Panc1 (cell line): ENCODE measurements around the gene IGF2BP1. TPM values are rescaled to one million over a fixed set of nuclear protein-coding genes. Genes with fewer than 3 reads are reported as not detected.
A peak's percentile ranks its signal among the peaks of the same experiment; 100 is the strongest.

ENCODE experiments used
- ATAC-seq: fragments of 200-7000 bp; cut with Tn5 transposase; 2 replicates; pipeline ENCODE4 v1.9.1; 2020; ENCODE audit warnings: mild to moderate bottlenecking, moderate library complexity
- BruUV-seq: library from RNA; stranded (reverse); fragments of 400-500 nt; replicated peaks from 2 replicates; lab custom pipeline; 2021; lab: Mats Ljungman, UMichigan
- CTCF ChIA-PET: fragments of 300-600 bp; sonication (Branson Sonifier 250); formaldehyde crosslinking; loops from one replicate; lab custom pipeline; 2022; ENCODE audit warnings: antibody characterized with exemption; lab: Charles Lee
- POLR2A ChIA-PET: fragments of 300-600 bp; sonication (Branson Sonifier 250); formaldehyde crosslinking; loops from one replicate; lab custom pipeline; 2022; ENCODE audit warnings: antibody characterized with exemption; lab: Charles Lee
- DNase-seq: peaks from one replicate; pipeline ENCODE4 v3.0.0-alpha.2; 2010; ENCODE audit warnings: low read depth, low spot score
- H3K27ac ChIP-seq: 2 replicates; pipeline ENCODE4 v1.5.1; 2011; ENCODE audit warnings: mild to moderate bottlenecking, low read length, inconsistent platforms
- H3K27me3 ChIP-seq: fragments of 200-500 bp; sonication (Bioruptor generic); 2 replicates; pipeline ENCODE4 v1.6.0; 2014; ENCODE audit warnings: low read length, inconsistent platforms; ENCODE audit not compliant: control insufficient read depth, insufficient read depth
- H3K36me3 ChIP-seq: fragments of 200-500 bp; sonication (Bioruptor generic); 2 replicates; pipeline ENCODE4 v1.5.1; 2014; ENCODE audit warnings: inconsistent platforms, mild to moderate bottlenecking, low read length, moderate library complexity; ENCODE audit not compliant: control insufficient read depth, insufficient read depth
- H3K4me1 ChIP-seq: 2 replicates; pipeline ENCODE4 v1.5.1; 2011; ENCODE audit warnings: inconsistent platforms, mild to moderate bottlenecking, low read length, moderate library complexity; ENCODE audit not compliant: control insufficient read depth, insufficient read depth
- H3K4me3 ChIP-seq, 2 experiments: 2 replicates each; pipeline ENCODE4 v1.5.1; 2011 to 2012; ENCODE audit warnings: low read depth in 2 of 2, low read length in 2 of 2, mild to moderate bottlenecking in 2 of 2, inconsistent platforms in 1 of 2, moderate library complexity in 1 of 2
- H3K9me3 ChIP-seq: fragments of 200-500 bp; sonication (Bioruptor generic); 2 replicates; pipeline ENCODE4 v1.5.1; 2014; ENCODE audit warnings: low read depth, mild to moderate bottlenecking, inconsistent platforms, low read length, moderate library complexity; ENCODE audit not compliant: control insufficient read depth, insufficient read depth
- CTCF ChIP-seq: fragments of 450-650 bp; IDR thresholded peaks from 2 replicates; pipeline ENCODE4 v1.5.1; 2017; ENCODE audit warnings: mild to moderate bottlenecking
- POLR2AphosphoS5 ChIP-seq: IDR thresholded peaks from 2 replicates; pipeline ENCODE4 v1.6.1; 2012; ENCODE audit warnings: mild to moderate bottlenecking, low read depth, low read length, moderate library complexity
- SIN3A ChIP-seq: IDR thresholded peaks from 2 replicates; pipeline ENCODE4 v1.6.1; 2012; ENCODE audit warnings: low read depth, mild to moderate bottlenecking, low read length, moderate library complexity, borderline replicate concordance; ENCODE audit not compliant: insufficient read depth
- TCF7L2 ChIP-seq: IDR thresholded peaks from 2 replicates; pipeline ENCODE4 v1.6.1; 2011; ENCODE audit warnings: mild to moderate bottlenecking, low read depth, low read length, inconsistent platforms
- in situ Hi-C: cut with HindIII; loops from 2 replicates; pipeline ENCODE4 v1.10.0; 2016; ENCODE audit warnings: low sequenced_read_pairs, low pct_unique_long_range_greater_than_20kb
- intact Hi-C: fragments of 100-400 bp; cut with micrococcal nuclease; formaldehyde crosslinking; loops from one replicate; pipeline ENCODE4 v1.10.0; 2022; ENCODE audit not compliant: unreplicated experiment
- total RNA-seq: library from RNA; stranded (reverse); gene quantifications from one replicate; pipeline ENCODE4 v1.2.1, GENCODE V29; 2021; ENCODE audit not compliant: unreplicated experiment
- TF ChIP-seq, protein P1 (sequence below), 2 experiments: IDR thresholded peaks; 2 replicates each; pipeline ENCODE4 v1.6.1; 2011 to 2012; ENCODE audit warnings: low read depth in 2 of 2, control low read depth in 1 of 2, low read length in 1 of 2, mild to moderate bottlenecking in 1 of 2, moderate library complexity in 1 of 2; ENCODE audit not compliant: insufficient read depth in 1 of 2

The IGF2BP1 gene
- total RNA-seq, 1 experiment from 2014 or later = 109 TPM

GRCh38 chr17:49028271-49028670 is 31.1 kb downstream of the IGF2BP1 start:
- ATAC-seq (no peak), DNase-seq (no peak)
- TF ChIP-seq TCF7L2 (no peak), CTCF (no peak), SIN3A (no peak), POLR2AphosphoS5 (no peak)
- TF ChIP-seq, protein P1, sequence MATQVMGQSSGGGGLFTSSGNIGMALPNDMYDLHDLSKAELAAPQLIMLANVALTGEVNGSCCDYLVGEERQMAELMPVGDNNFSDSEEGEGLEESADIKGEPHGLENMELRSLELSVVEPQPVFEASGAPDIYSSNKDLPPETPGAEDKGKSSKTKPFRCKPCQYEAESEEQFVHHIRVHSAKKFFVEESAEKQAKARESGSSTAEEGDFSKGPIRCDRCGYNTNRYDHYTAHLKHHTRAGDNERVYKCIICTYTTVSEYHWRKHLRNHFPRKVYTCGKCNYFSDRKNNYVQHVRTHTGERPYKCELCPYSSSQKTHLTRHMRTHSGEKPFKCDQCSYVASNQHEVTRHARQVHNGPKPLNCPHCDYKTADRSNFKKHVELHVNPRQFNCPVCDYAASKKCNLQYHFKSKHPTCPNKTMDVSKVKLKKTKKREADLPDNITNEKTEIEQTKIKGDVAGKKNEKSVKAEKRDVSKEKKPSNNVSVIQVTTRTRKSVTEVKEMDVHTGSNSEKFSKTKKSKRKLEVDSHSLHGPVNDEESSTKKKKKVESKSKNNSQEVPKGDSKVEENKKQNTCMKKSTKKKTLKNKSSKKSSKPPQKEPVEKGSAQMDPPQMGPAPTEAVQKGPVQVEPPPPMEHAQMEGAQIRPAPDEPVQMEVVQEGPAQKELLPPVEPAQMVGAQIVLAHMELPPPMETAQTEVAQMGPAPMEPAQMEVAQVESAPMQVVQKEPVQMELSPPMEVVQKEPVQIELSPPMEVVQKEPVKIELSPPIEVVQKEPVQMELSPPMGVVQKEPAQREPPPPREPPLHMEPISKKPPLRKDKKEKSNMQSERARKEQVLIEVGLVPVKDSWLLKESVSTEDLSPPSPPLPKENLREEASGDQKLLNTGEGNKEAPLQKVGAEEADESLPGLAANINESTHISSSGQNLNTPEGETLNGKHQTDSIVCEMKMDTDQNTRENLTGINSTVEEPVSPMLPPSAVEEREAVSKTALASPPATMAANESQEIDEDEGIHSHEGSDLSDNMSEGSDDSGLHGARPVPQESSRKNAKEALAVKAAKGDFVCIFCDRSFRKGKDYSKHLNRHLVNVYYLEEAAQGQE (IDR thresholded peaks at IDR 0.05; ENCODE audit: insufficient read depth in 1 of 2, low read depth in 2 of 2, low read length in 1 of 2) = no peak
- no peak overlapping the region for H3K27ac ChIP-seq
- no peaks in the 10 kb centered on the region for H3K27me3 ChIP-seq
- no peak overlapping the region for H3K4me3 ChIP-seq
- POLR2A ChIA-PET = no interaction called here
- H3K9me3 ChIP-seq = no peaks in the 10 kb centered on the region
- no peaks in the 10 kb centered on the region for H3K36me3 ChIP-seq
- intact Hi-C loops (no loop called here), in situ Hi-C loops (no loop called here)
- H3K4me1 ChIP-seq = no peaks in the 10 kb centered on the region
- TSS peak; percentile 29 for BruUV-seq
- CTCF ChIA-PET = interaction anchor here (0.6 kb wide), 1 partner anchor 311 kb away, joined by 3 read pairs; no protein-coding TSS in a partner anchor

DNA sequence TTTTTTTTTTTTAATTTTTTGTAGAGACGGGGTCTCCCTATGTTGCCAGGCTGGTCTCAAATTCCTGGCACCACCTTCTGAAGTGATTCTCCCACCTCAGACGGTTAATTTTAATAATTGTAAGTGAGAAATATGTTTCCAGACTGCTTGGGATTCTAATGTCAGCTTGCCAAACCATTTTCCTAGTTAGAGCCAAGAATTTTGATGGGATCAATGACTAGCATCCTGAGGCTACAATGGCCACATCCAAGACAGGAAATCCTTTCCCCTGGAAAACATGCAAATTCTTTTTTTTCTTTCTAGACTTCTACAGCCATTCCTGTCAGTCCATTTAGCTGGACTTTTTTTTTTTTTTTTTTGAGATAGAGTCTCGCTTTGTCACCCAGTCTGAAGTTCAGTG is 32.6 kb downstream of the IGF2BP1 start:
- H3K4me3 ChIP-seq = no peak overlapping the region
- H3K4me1 ChIP-seq = no peaks in the 10 kb centered on the region
- in situ Hi-C loops (no loop called here), intact Hi-C loops (loop anchor here (5.0 to 10.0 kb wide), 2 partner anchors 98 to 225 kb away; no protein-coding TSS in a partner anchor)
- TF ChIP-seq POLR2AphosphoS5 (no peak), CTCF (no peak), TCF7L2 (no peak), SIN3A (no peak)
- TF ChIP-seq, protein P1 (IDR thresholded peaks at IDR 0.05; ENCODE audit: insufficient read depth in 1 of 2, low read depth in 2 of 2, low read length in 1 of 2) = no peak
- CTCF ChIA-PET = interaction anchor here (0.6 to 0.7 kb wide), 5 partner anchors 58 to 1639 kb away, joined by 3 to 11 read pairs (median 3); no protein-coding TSS in a partner anchor
- H3K36me3 ChIP-seq = no peaks in the 10 kb centered on the region
- POLR2A ChIA-PET = interaction anchor here (0.5 to 0.7 kb wide), 3 partner anchors 31 to 111 kb away, joined by 3 to 14 read pairs (median 9); no protein-coding TSS in a partner anchor
- no peaks in the 10 kb centered on the region for H3K9me3 ChIP-seq
- H3K27me3 ChIP-seq = no peaks in the 10 kb centered on the region
- ATAC-seq (no peak), DNase-seq (no peak)
- H3K27ac ChIP-seq = no peak overlapping the region
- BruUV-seq = no TSS peak
